Stomach (tissue), 9 donors: ENCODE results near the gene TGFBR2. TPM values are rescaled to one million over a fixed set of nuclear protein-coding genes. Genes with fewer than 3 reads are reported as not detected.
A peak's percentile ranks its signal among the peaks of the same experiment; 100 is the strongest.

Experiments
- DNase-seq, 2 donors: peaks; one replicate each; pipeline versions ENCODE4 v3.0.0 to v3.0.0-alpha.2; 2013 to 2019
- H3K27ac ChIP-seq, 5 donors: fragments of 200-600 bp in 4 of 5; sonication (generic) in 4 of 5; one replicate each; pipeline ENCODE4 v1.5.1; 2013 to 2019; ENCODE audit warnings: mild to moderate bottlenecking in 1 of 5, moderate library complexity in 1 of 5
- H3K27me3 ChIP-seq, 3 donors: fragments of 200-600 bp; sonication (generic); one replicate each; pipeline ENCODE4 v1.5.1; 2017 to 2019; ENCODE audit warnings: mixed run types in 1 of 3
- H3K36me3 ChIP-seq, 4 donors: fragments of 200-600 bp; sonication (generic); 1 replicate in 3 of 4; 2 replicates in 1 of 4; pipeline ENCODE4 v1.5.1; 2016 to 2019
- H3K4me1 ChIP-seq, 4 donors: fragments of 200-600 bp; sonication (generic); one replicate each; pipeline ENCODE4 v1.5.1; 2016 to 2019
- H3K4me3 ChIP-seq, 4 donors: fragments of 200-600 bp; sonication (generic) in 3 of 4; one replicate each; pipeline ENCODE4 v1.5.1; 2016 to 2019; ENCODE audit warnings: mild to moderate bottlenecking in 1 of 4
- H3K9me3 ChIP-seq, 4 donors: fragments of 200-600 bp; sonication (generic); one replicate each; pipeline ENCODE4 v1.5.1; 2016 to 2019
- CTCF ChIP-seq, 7 experiments: fragments of 450-650 bp in 4 of 7; fragments of 200-600 bp in 3 of 7; sonication (generic) in 3 of 7; IDR thresholded peaks; one replicate each; pipeline ENCODE4 v1.5.1; 2016 to 2019; ENCODE audit warnings: antibody characterized with exemption in 7 of 7, control low read depth in 2 of 7, mild to moderate bottlenecking in 1 of 7
- EP300 ChIP-seq: sonication (generic); formaldehyde crosslinking; IDR thresholded peaks from one replicate; pipeline ENCODE4 v1.6.1; 2017; ENCODE audit warnings: antibody characterized with exemption
- POLR2A ChIP-seq, 4 donors: fragments of 450-650 bp; IDR thresholded peaks; one replicate each; pipeline ENCODE4 v1.6.1; 2016; ENCODE audit warnings: antibody characterized with exemption in 4 of 4, control low read depth in 2 of 4, mild to moderate bottlenecking in 1 of 4, moderate library complexity in 1 of 4
- POLR2AphosphoS5 ChIP-seq, 3 donors: sonication (generic); formaldehyde crosslinking; IDR thresholded peaks; one replicate each; pipeline ENCODE4 v1.6.1; 2016; ENCODE audit warnings: antibody characterized with exemption in 3 of 3
- WGBS, 5 donors: extraction: QIAGEN DNeasy Blood & Tissue Kit in 3 of 5; methylation state at CpG; one replicate each; pipeline versions ENCODE4 v1.1.5 to v1.1.7; 2013 to 2018; 5-methylcytosine and 5-hydroxymethylcytosine counted together
- intact Hi-C: fragments of 100-400 bp; cut with DNase I; formaldehyde crosslinking; loops from one replicate; pipeline ENCODE4 v1.15.1; 2023; ENCODE audit warnings: low total_unique reads
- polyA plus RNA-seq, 3 donors: library from polyadenylated mRNA; stranded (reverse); fragments of 200-250 nt; gene quantifications; one replicate each; pipeline ENCODE4 v1.2.3, GENCODE V29; 2013
- total RNA-seq, 5 donors: library from RNA; depleted of rRNA; stranded (reverse); fragments of >200 nt; gene quantifications; one replicate each; pipeline versions ENCODE4 v1.1.0 to v1.2.3, GENCODE V29; 2014 to 2016
- donor health status: healthy with polysubstance abuse.
- donor health status: Bipolar disorder and iron deficiency.
- donor health status: healthy.

Gene TGFBR2
- total and polyA plus RNA-seq, 8 donors, result 13.7 to 115 (median 66.3) TPM

DNA sequence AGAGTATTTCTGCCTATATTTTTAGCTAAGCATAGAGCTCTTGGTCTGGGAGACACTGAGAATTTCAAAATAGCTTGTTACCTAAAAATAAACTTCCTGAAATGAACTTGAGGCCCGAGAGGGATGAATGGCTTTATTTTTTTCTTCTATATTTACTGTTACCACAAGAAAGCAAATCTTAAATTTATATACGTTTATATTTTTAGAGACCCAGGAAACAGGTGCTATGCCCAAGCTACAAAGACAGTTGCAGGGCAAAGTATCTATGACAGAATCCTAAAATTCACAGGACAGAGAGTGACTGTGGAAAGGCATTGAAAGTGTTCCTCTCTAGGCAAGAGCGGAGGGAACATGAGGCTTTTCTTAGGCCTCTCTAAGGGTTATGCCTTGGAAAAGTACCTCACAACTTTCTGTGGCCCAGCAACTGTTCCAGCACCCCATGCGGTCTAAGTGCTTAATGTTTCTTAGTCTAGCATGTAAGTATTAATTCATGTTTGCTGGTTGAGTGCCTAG, 36.5 kb downstream of the TGFBR2 start:
- TF ChIP-seq EP300 (no peak), POLR2A (IDR thresholded peaks at IDR 0.05) (no peak), POLR2AphosphoS5 (IDR thresholded peaks at IDR 0.05) (no peak), CTCF (IDR thresholded peaks at IDR 0.05) (no peak)
- Histone ChIP-seq H3K4me1 (peaks cover 39 to 100% (median 70%) of the 10 kb centered on the region in 4 donors), H3K27ac (peak overlapping the region in 4 of 5 donors; percentile 28 to 73 (median 54)), H3K36me3 (peaks cover 24 to 33% (median 32%) of the 10 kb centered on the region in 4 donors), H3K27me3 (no peaks in the 10 kb centered on the region), H3K9me3 (no peaks in the 10 kb centered on the region), H3K4me3 (no peak overlapping the region)
- DNase-seq, result no peak
- intact Hi-C loops, result no loop called here
- WGBS, 5 donors, result 24 to 53% (median 42%) methylated on average over 4 of the region's 4 CpGs

DNA sequence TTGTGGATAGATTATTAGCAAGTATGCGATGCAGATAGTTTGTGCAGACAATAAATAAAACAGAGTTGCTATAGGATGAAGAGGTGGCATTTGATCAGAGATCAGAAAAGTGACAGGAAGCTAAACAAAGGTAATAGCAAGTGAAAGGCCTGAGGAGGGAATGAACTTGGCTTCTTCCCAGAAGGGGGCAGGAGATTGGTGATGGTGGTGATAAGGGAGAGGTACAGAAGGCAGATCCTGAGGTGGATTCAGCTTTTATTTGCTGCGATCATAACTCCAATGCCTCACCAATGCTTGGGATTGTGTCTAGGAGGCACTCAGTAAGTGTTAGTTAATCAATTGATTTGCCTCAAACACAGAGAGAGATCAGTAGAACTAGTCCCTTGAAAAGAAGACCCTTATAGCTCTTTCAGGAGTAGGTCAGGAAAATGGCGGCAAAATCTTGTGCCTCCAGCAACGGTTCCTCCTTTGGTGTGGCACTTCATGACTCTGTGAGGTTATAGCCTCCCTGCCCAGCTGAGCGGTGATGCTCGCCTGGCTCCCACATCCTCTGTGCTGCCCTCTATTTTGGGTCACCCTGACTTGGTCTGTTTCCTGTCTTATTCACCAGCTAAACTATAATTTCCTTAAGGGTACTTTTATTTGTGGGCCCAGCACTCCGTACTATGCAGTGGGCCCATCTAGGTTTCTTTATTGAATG, 37.5 kb downstream of the TGFBR2 start:
- DNase-seq, result peak; percentile 31 to 43
- 79 to 85% (median 85%) methylated on average over 7 of the region's 7 CpGs for WGBS, 5 donors
- peaks cover 39 to 100% (median 69%) of the 10 kb centered on the region in 4 donors for H3K4me1 ChIP-seq
- intact Hi-C loops, result no loop called here
- H3K27ac ChIP-seq, result peak overlapping the region; percentile 42 to 73 (median 48)
- TF ChIP-seq CTCF (IDR thresholded peaks at IDR 0.05), result no peak
- TF ChIP-seq EP300, result no peak
- TF ChIP-seq POLR2A (IDR thresholded peaks at IDR 0.05), result no peak
- no peak for TF ChIP-seq POLR2AphosphoS5 (IDR thresholded peaks at IDR 0.05)
- no peaks in the 10 kb centered on the region for H3K27me3 ChIP-seq
- H3K36me3 ChIP-seq, result peaks cover 30 to 43% (median 41%) of the 10 kb centered on the region in 4 donors
- no peak overlapping the region for H3K4me3 ChIP-seq
- H3K9me3 ChIP-seq, result no peaks in the 10 kb centered on the region

GRCh38 chr3:30644615-30645014, 38.2 kb downstream of the TGFBR2 start:
- peak; percentile 40 to 56 for DNase-seq
- 9 to 31% (median 13%) methylated on average over 2 of the region's 2 CpGs for WGBS, 5 donors
- Histone ChIP-seq H3K27me3 (no peaks in the 10 kb centered on the region), H3K27ac (peak overlapping the region in 4 of 5 donors; percentile 47 to 73 (median 54)), H3K4me1 (peaks cover 41 to 100% (median 71%) of the 10 kb centered on the region in 4 donors), H3K4me3 (no peak overlapping the region), H3K9me3 (no peaks in the 10 kb centered on the region), H3K36me3 (peaks cover 30 to 50% (median 48%) of the 10 kb centered on the region in 4 donors)
- intact Hi-C loops, result no loop called here
- TF ChIP-seq POLR2A (IDR thresholded peaks at IDR 0.05) (no peak), EP300 (no peak), CTCF (IDR thresholded peaks at IDR 0.05) (no peak), POLR2AphosphoS5 (IDR thresholded peaks at IDR 0.05) (peak in 1 of 3 donors; percentile 27)

GRCh38 chr3:30645077-30645476, 38.7 kb downstream of the TGFBR2 start:
- intact Hi-C loops, result no loop called here

More at GRCh38 chr3:30645077-30645476, 38.7 kb downstream of the TGFBR2 start:
- H3K4me1 ChIP-seq, result peaks cover 42 to 100% (median 73%) of the 10 kb centered on the region in 4 donors
- no peaks in the 10 kb centered on the region for H3K27me3 ChIP-seq
- no peak for DNase-seq
- peak overlapping the region in 4 of 5 donors; percentile 35 to 73 (median 54) for H3K27ac ChIP-seq
- WGBS, 5 donors, result 69 to 91% (median 77%) methylated on average over 4 of the region's 4 CpGs
- H3K9me3 ChIP-seq, result no peaks in the 10 kb centered on the region
- TF ChIP-seq POLR2A (IDR thresholded peaks at IDR 0.05) (no peak), EP300 (no peak)
- H3K36me3 ChIP-seq, result peaks cover 34 to 55% (median 53%) of the 10 kb centered on the region in 4 donors
- no peak overlapping the region for H3K4me3 ChIP-seq
